Trophoblast cell (in vitro differentiated cells and primary cell): ENCODE measurements around the gene DNMT3A.

Experiments
- DNase-seq, 2 donors: peaks; one replicate each; pipeline ENCODE4 v3.0.0-alpha.2; 2016
- H2AFZ ChIP-seq: 2 replicates; pipeline ENCODE4 v1.6.1; 2013; ENCODE audit warnings: low read length, moderate library complexity, mild to moderate bottlenecking; ENCODE audit not compliant: insufficient read depth, poor library complexity
- H2AK5ac ChIP-seq: 2 replicates; pipeline ENCODE4 v1.6.1; 2013; ENCODE audit warnings: mild to moderate bottlenecking, low read length
- H2BK120ac ChIP-seq: 2 replicates; pipeline ENCODE4 v1.6.1; 2013; ENCODE audit warnings: low read length, mild to moderate bottlenecking, moderate library complexity; ENCODE audit not compliant: insufficient read depth, poor library complexity
- H2BK12ac ChIP-seq: 2 replicates; pipeline ENCODE4 v1.6.1; 2013; ENCODE audit warnings: mild to moderate bottlenecking, low read length, moderate library complexity
- H2BK5ac ChIP-seq: 2 replicates; pipeline ENCODE4 v1.6.1; 2013; ENCODE audit warnings: low read length, low read depth, moderate library complexity, mild to moderate bottlenecking; ENCODE audit not compliant: poor library complexity
- H3K14ac ChIP-seq: 2 replicates; pipeline ENCODE4 v1.6.1; 2013; ENCODE audit warnings: mild to moderate bottlenecking, low read length
- H3K18ac ChIP-seq: 2 replicates; pipeline ENCODE4 v1.6.1; 2013; ENCODE audit warnings: mild to moderate bottlenecking, low read length
- H3K23ac ChIP-seq: 2 replicates; pipeline ENCODE4 v1.6.1; 2013; ENCODE audit warnings: low read length
- H3K27ac ChIP-seq: 2 replicates; pipeline ENCODE4 v1.5.1; 2013; ENCODE audit warnings: low read depth, mild to moderate bottlenecking, inconsistent platforms, low read length, moderate library complexity
- H3K27me3 ChIP-seq: 2 replicates; pipeline ENCODE4 v1.6.1; 2013; ENCODE audit warnings: inconsistent platforms, mild to moderate bottlenecking, low read length, moderate library complexity; ENCODE audit not compliant: insufficient read depth
- H3K36me3 ChIP-seq, 2 experiments: 1 replicate in 1 of 2; 2 replicates in 1 of 2; pipeline ENCODE4 v1.6.1; 2013; ENCODE audit warnings: low read length in 2 of 2, mild to moderate bottlenecking in 2 of 2, moderate library complexity in 1 of 2; ENCODE audit not compliant: insufficient read depth in 2 of 2, control insufficient read depth in 1 of 2
- H3K4ac ChIP-seq: 2 replicates; pipeline ENCODE4 v1.6.1; 2013; ENCODE audit warnings: low read depth, mild to moderate bottlenecking, low read length, moderate library complexity
- H3K4me1 ChIP-seq, 2 experiments: 1 replicate in 1 of 2; 2 replicates in 1 of 2; pipeline ENCODE4 v1.6.1; 2013; ENCODE audit warnings: low read length in 2 of 2, mild to moderate bottlenecking in 2 of 2, moderate library complexity in 1 of 2; ENCODE audit not compliant: insufficient read depth in 2 of 2, control insufficient read depth in 1 of 2
- H3K4me2 ChIP-seq: 2 replicates; pipeline ENCODE4 v1.6.1; 2013; ENCODE audit warnings: inconsistent platforms, mild to moderate bottlenecking, low read length, moderate library complexity
- H3K4me3 ChIP-seq: 2 replicates; pipeline ENCODE4 v1.5.1; 2013; ENCODE audit warnings: mild to moderate bottlenecking, low read depth, low read length, inconsistent platforms
- H3K79me1 ChIP-seq: one replicate; pipeline ENCODE4 v1.6.1; 2013; ENCODE audit warnings: low read length
- H3K79me2 ChIP-seq: 2 replicates; pipeline ENCODE4 v1.6.1; 2013; ENCODE audit warnings: low read length, mild to moderate bottlenecking; ENCODE audit not compliant: control insufficient read depth, insufficient read depth, poor library complexity
- H3K9ac ChIP-seq: 2 replicates; pipeline ENCODE4 v1.6.1; 2013; ENCODE audit warnings: mild to moderate bottlenecking, low read length
- H3K9me3 ChIP-seq: 2 replicates; pipeline ENCODE4 v1.6.1; 2013; ENCODE audit warnings: low read depth, mild to moderate bottlenecking, control low read depth, inconsistent platforms, low read length; ENCODE audit not compliant: insufficient read depth
- H4K12ac ChIP-seq: 2 replicates; pipeline ENCODE4 v1.6.1; 2013; ENCODE audit warnings: low read depth, mild to moderate bottlenecking, low read length, moderate library complexity
- H4K8ac ChIP-seq: 2 replicates; pipeline ENCODE4 v1.6.1; 2013; ENCODE audit warnings: low read depth, mild to moderate bottlenecking, low read length, moderate library complexity
- H4K91ac ChIP-seq: one replicate; pipeline ENCODE4 v1.6.1; 2013; ENCODE audit warnings: low read depth, mild to moderate bottlenecking, low read length, moderate library complexity
- WGBS: extraction: QIAGEN DNeasy Blood & Tissue Kit; methylation state at CpG from one replicate; pipeline ENCODE4 v1.1.7; 2013; ENCODE audit warnings: missing lambda C conversion rate; ENCODE audit not compliant: insufficient read length, insufficient coverage; ENCODE audit errors: extremely low coverage; 5-methylcytosine and 5-hydroxymethylcytosine counted together

The DNMT3A gene

DNA sequence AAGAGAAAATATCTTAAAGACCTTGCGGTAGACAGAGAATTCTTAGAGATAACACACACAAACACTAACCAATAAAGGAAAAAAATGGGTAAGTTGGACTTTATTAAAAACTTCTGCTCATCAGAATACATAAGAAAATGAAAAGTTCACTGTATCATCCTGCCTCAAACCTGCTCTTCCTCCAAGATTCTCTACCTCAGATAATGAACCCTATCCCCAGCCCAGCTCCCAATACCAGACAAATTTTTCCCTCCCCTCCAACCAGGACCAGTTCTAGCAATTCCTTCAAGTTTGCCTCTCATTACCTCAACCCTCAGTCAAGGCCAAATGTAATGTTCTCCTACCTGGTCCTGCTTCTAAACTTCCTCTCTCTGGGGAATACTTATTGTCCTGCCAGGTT, 79.4 kb downstream of the DNMT3A start:
- no peak overlapping the region for H2AK5ac ChIP-seq
- WGBS: no CpG with 5 or more reads among the region's 1 CpG
- no peak overlapping the region for H3K9ac ChIP-seq
- H3K4me1 ChIP-seq: peaks cover 8% of the 10 kb centered on the region in 2 experiments
- no peak overlapping the region for H3K23ac ChIP-seq
- H2BK5ac ChIP-seq: no peak overlapping the region
- no peaks in the 10 kb centered on the region for H3K79me1 ChIP-seq
- no peak overlapping the region for H2BK120ac ChIP-seq
- H3K4me2 ChIP-seq: no peak overlapping the region
- no peak overlapping the region for H3K4ac ChIP-seq
- no peak for DNase-seq
- H3K36me3 ChIP-seq: no peaks in the 10 kb centered on the region
- H3K18ac ChIP-seq: no peak overlapping the region
- H4K91ac ChIP-seq: no peak overlapping the region
- H3K27me3 ChIP-seq: no peaks in the 10 kb centered on the region
- no peak overlapping the region for H3K14ac ChIP-seq
- no peaks in the 10 kb centered on the region for H3K79me2 ChIP-seq
- H2BK12ac ChIP-seq: no peak overlapping the region
- H2AFZ ChIP-seq: no peak overlapping the region
- H3K9me3 ChIP-seq: no peaks in the 10 kb centered on the region
- no peak overlapping the region for H3K4me3 ChIP-seq
- no peak overlapping the region for H3K27ac ChIP-seq
- H4K12ac ChIP-seq: no peak overlapping the region
- H4K8ac ChIP-seq: no peak overlapping the region

DNA sequence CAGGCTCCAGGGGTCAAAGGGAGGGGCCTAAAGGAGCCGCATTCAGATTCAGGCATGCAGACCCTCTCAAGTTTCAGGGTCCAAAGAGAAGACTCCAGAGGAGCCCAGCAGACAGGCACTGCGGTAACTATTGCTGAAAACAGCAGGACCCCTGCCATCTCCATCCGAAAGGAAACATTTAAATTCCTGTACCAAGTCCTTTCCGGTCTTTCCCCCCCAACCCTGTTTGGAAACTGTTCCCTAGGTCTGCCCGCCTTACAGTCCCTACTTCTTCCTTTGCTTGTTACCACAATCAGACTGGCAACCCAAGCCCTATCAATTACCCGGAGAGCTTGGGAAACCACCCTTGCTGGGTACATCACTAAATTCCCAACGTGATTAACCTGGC, 82.0 kb downstream of the DNMT3A start:
- Histone ChIP-seq H4K8ac (no peak overlapping the region), H3K27ac (no peak overlapping the region), H3K4me3 (no peak overlapping the region), H3K36me3 (no peaks in the 10 kb centered on the region), H3K4ac (no peak overlapping the region), H3K79me1 (no peaks in the 10 kb centered on the region), H4K91ac (no peak overlapping the region), H3K79me2 (no peaks in the 10 kb centered on the region), H2BK5ac (no peak overlapping the region), H2AK5ac (no peak overlapping the region), H3K4me2 (peak overlapping the region; percentile 29), H3K23ac (no peak overlapping the region), H4K12ac (no peak overlapping the region), H2BK12ac (no peak overlapping the region), H3K14ac (no peak overlapping the region), H3K9ac (no peak overlapping the region), H3K4me1 (peaks cover 11 to 16% of the 10 kb centered on the region in 2 experiments), H3K18ac (no peak overlapping the region), H3K27me3 (no peaks in the 10 kb centered on the region), H3K9me3 (no peaks in the 10 kb centered on the region), H2AFZ (no peak overlapping the region), H2BK120ac (no peak overlapping the region)
- DNase-seq: no peak
- no CpG with 5 or more reads among the region's 7 CpGs for WGBS

- no peak overlapping the region for H3K4ac ChIP-seq
- WGBS: no CpG with 5 or more reads among the region's 9 CpGs
- no peaks in the 10 kb centered on the region for H3K36me3 ChIP-seq
These were observed 82.6 kb downstream of the DNMT3A start for GRCh38 chr2:25258847-25259736.

GRCh38 chr2:25257931-25258846, 83.5 kb downstream of the DNMT3A start:
- no peak overlapping the region for H3K18ac ChIP-seq

More at GRCh38 chr2:25258847-25259736, 82.6 kb downstream of the DNMT3A start:
- Histone ChIP-seq H3K4me1 (peaks cover 11 to 16% of the 10 kb centered on the region in 2 experiments), H3K14ac (no peak overlapping the region), H2BK12ac (no peak overlapping the region), H3K27me3 (no peaks in the 10 kb centered on the region), H4K8ac (no peak overlapping the region), H3K18ac (no peak overlapping the region), H3K4me2 (peak overlapping the region; percentile 29), H2AK5ac (no peak overlapping the region), H3K27ac (no peak overlapping the region), H3K9ac (no peak overlapping the region), H3K23ac (no peak overlapping the region), H4K91ac (no peak overlapping the region), H3K79me1 (no peaks in the 10 kb centered on the region), H3K9me3 (no peaks in the 10 kb centered on the region), H2BK5ac (no peak overlapping the region), H2BK120ac (no peak overlapping the region), H4K12ac (no peak overlapping the region), H2AFZ (no peak overlapping the region), H3K4me3 (no peak overlapping the region), H3K79me2 (no peaks in the 10 kb centered on the region)
- no peak for DNase-seq

More at GRCh38 chr2:25257931-25258846, 83.5 kb downstream of the DNMT3A start:
- no peak overlapping the region for H3K27ac ChIP-seq
- H3K23ac ChIP-seq: no peak overlapping the region
- no peak for DNase-seq
- no peak overlapping the region for H4K91ac ChIP-seq
- no peak overlapping the region for H2AFZ ChIP-seq
- H3K4me3 ChIP-seq: no peak overlapping the region
- H2BK12ac ChIP-seq: no peak overlapping the region
- no peak overlapping the region for H4K12ac ChIP-seq
- no peaks in the 10 kb centered on the region for H3K27me3 ChIP-seq
- H2AK5ac ChIP-seq: no peak overlapping the region
- H3K14ac ChIP-seq: no peak overlapping the region
- no peaks in the 10 kb centered on the region for H3K36me3 ChIP-seq
- no peak overlapping the region for H3K4me2 ChIP-seq
- no peak overlapping the region for H2BK120ac ChIP-seq
- peaks cover 2% of the 10 kb centered on the region for H3K79me1 ChIP-seq
- no peak overlapping the region for H4K8ac ChIP-seq
- H3K9ac ChIP-seq: no peak overlapping the region
- no peaks in the 10 kb centered on the region for H3K9me3 ChIP-seq
- H2BK5ac ChIP-seq: no peak overlapping the region
- no peak overlapping the region for H3K4ac ChIP-seq
- peaks cover 13 to 18% of the 10 kb centered on the region in 2 experiments for H3K4me1 ChIP-seq
- H3K79me2 ChIP-seq: no peaks in the 10 kb centered on the region
- no CpG with 5 or more reads among the region's 9 CpGs for WGBS
